ENCODE data around the gene UNC5CL.

The UNC5CL gene

GRCh38 chr6:41063884-41064285, 24.9 kb upstream of the UNC5CL start:
- no peak for DNase-seq

- no peak for DNase-seq
Measured at GRCh38 chr6:41062056-41062455, 23.0 kb upstream of the UNC5CL start.

- no peak for DNase-seq
Measured at GRCh38 chr6:41061196-41061726, 22.2 kb upstream of the UNC5CL start.

- no peak for DNase-seq
Measured at GRCh38 chr6:41059556-41059955, 20.5 kb upstream of the UNC5CL start.

- no peak for DNase-seq
Measured at GRCh38 chr6:41058783-41059181, 19.8 kb upstream of the UNC5CL start.

- no peak for DNase-seq
Measured at GRCh38 chr6:41056768-41057490, 17.9 kb upstream of the UNC5CL start.

GRCh38 chr6:41055149-41055548, 16.1 kb upstream of the UNC5CL start:
- DNase-seq = no peak

GRCh38 chr6:41054511-41054910, 15.5 kb upstream of the UNC5CL start:
- DNase-seq = no peak

GRCh38 chr6:41053041-41053440, 14.0 kb upstream of the UNC5CL start, which contains the start of gene APOBEC2:
APOBEC2 (plus strand) TSS chr6:41053202; CDS start chr6:41053348, 146 bp downstream.
- no peak for DNase-seq

GRCh38 chr6:41051873-41052272, 12.9 kb upstream of the UNC5CL start:
- DNase-seq = no peak

GRCh38 chr6:41050536-41050935, 11.5 kb upstream of the UNC5CL start:
- no peak for DNase-seq

GRCh38 chr6:41049955-41050354, 10.9 kb upstream of the UNC5CL start:
- DNase-seq = no peak

- DNase-seq = no peak
Measured at GRCh38 chr6:41049521-41049920, 10.5 kb upstream of the UNC5CL start.

GRCh38 chr6:41047745-41048732, 9.0 kb upstream of the UNC5CL start:
- no peak for DNase-seq

GRCh38 chr6:41047306-41047705, 8.3 kb upstream of the UNC5CL start:
- DNase-seq = no peak

GRCh38 chr6:41046084-41046483, 7.1 kb upstream of the UNC5CL start:
- no peak for DNase-seq

GRCh38 chr6:41045664-41046063, 6.6 kb upstream of the UNC5CL start:
- DNase-seq = no peak

GRCh38 chr6:41043151-41043550, 4.1 kb upstream of the UNC5CL start:
- no peak for DNase-seq

- no peak for DNase-seq
Measured at GRCh38 chr6:41042226-41043055, 3.4 kb upstream of the UNC5CL start, which contains the start of gene TSPO2. TSPO2 (plus strand) TSS chr6:41042467; CDS start chr6:41042986, 519 bp downstream.

GRCh38 chr6:41040940-41041536, 2.0 kb upstream of the UNC5CL start:
- DNase-seq = no peak

GRCh38 chr6:41040101-41040939, 1.3 kb upstream of the UNC5CL start:
- no peak for DNase-seq

Measured in activated CD4-positive, CD25-positive, alpha-beta regulatory T cell (primary cell).